Activated T-cell treated with anti-CD3 and anti-CD28 coated beads for 48 hours (primary cell): ENCODE results near the gene KDM5B.

ENCODE experiments used
- DNase-seq: peaks from one replicate; pipeline ENCODE4 v3.0.0-alpha.2; 2020; ENCODE audit warnings: low read depth

Gene KDM5B

GRCh38 chr1:202685641-202686040, 122.6 kb downstream of the KDM5B start:
- DNase-seq = no peak

GRCh38 chr1:202684716-202685115, 123.5 kb downstream of the KDM5B start:
- no peak for DNase-seq

GRCh38 chr1:202683029-202683428, 125.2 kb downstream of the KDM5B start:
- no peak for DNase-seq

- DNase-seq = no peak
Measured at GRCh38 chr1:202682477-202682876, 125.7 kb downstream of the KDM5B start.

- no peak for DNase-seq
Measured at GRCh38 chr1:202681736-202682420, 126.3 kb downstream of the KDM5B start.

GRCh38 chr1:202680586-202681352, 127.5 kb downstream of the KDM5B start:
- DNase-seq = no peak

- DNase-seq = no peak
Measured at GRCh38 chr1:202679406-202680177, 128.6 kb downstream of the KDM5B start.

- DNase-seq = no peak
Measured at GRCh38 chr1:202677433-202677832, 130.8 kb downstream of the KDM5B start.
